SHP77 treated with DMSO at 0.1 percent for 48 hours (cell line): ENCODE data around the gene STXBP6.

ENCODE experiments used
- DNase-seq: peaks from one replicate; lab custom pipeline; 2025; lab: John Stamatoyannopoulos, UW

The STXBP6 gene

DNA sequence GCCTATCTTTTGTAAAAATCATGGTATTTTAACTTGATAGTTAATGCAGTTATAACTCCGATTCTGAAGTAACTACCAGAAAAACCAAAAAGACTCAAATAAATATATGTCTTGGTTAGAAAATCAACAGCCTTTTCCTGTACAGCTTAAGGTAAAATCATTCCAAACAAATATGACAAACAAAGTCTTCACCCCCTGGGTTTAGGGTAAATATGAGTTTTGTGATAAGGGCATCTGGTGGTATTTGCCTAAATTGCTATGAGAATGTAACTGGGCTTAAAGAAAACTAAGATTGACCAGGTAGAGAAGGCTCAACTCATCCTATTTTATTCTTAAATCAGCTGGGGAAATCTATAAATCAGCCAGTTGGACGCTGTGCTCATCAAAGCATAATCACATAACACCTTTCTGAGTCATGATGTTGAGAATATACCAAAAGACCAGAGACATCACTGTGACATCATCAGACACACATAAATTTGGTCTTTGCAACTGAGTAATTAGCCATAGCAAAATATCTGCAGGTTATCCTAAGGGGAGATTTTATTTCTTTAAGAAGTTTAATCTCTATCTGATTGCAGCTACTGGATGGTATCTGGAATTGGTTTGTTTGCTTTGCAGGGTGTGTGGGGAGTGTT lies 133.9 kb downstream of the STXBP6 start:
- DNase-seq, result no peak

DNA sequence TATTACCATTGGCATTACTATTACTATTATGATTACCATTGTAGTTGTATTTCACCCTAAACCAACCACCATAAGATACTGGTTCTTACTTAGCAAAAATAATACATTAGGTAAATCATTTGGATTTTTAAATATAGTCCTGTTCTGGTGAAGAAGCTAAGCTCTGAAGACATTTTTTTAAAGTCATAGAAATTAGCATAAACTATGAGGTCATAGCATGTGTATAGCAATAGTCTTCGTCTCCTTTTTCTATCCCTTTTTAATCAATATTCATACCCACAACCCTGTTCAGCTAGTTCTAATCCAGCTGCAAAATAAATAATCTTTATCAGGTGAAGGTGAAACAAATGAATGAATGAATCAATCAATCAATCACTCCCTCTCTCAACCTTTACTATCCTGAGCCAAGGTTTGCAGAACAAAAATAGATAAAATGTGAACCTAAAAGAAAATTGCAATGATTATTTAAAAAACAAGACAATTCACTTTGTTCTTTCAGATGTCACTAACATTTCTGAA lies 134.5 kb downstream of the STXBP6 start:
- no peak for DNase-seq

DNA sequence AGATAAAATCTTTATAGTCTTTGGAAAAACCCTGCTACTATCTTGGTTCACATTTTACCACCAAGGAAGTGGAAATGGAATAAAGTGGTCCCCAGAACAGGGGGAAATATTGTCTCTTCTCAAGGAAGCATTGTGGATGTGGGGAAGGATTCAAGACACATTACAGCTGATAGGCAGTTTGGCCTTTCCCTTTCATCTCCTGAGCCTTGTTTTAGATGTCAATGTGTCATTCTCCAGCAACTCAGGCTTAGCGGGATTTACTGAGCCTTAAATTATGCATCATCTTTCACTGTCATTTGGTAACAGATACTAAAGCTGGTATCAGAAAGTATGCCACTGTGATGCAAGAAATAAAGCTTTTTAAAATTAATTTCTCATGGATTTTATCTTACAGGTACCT lies 136.2 kb downstream of the STXBP6 start:
- DNase-seq, result no peak

DNA sequence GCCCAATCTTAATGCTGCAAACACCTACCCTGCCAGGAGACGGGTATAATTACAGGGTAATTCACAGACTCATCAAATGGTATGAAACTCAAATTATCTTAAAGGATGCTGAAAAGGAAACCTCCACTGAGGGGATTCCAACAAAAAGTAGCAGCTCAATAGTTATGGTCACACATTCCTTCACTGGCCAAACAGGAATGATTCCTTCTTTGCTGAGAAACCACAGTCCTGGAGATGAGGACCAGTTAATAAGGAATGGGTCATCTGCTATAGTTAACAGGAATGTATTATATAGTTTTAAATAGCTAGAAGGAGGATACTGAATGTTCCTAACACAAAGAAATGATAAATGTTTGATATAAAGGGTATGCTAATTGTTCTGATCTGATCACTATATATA lies 136.9 kb downstream of the STXBP6 start:
- DNase-seq, result no peak

DNA sequence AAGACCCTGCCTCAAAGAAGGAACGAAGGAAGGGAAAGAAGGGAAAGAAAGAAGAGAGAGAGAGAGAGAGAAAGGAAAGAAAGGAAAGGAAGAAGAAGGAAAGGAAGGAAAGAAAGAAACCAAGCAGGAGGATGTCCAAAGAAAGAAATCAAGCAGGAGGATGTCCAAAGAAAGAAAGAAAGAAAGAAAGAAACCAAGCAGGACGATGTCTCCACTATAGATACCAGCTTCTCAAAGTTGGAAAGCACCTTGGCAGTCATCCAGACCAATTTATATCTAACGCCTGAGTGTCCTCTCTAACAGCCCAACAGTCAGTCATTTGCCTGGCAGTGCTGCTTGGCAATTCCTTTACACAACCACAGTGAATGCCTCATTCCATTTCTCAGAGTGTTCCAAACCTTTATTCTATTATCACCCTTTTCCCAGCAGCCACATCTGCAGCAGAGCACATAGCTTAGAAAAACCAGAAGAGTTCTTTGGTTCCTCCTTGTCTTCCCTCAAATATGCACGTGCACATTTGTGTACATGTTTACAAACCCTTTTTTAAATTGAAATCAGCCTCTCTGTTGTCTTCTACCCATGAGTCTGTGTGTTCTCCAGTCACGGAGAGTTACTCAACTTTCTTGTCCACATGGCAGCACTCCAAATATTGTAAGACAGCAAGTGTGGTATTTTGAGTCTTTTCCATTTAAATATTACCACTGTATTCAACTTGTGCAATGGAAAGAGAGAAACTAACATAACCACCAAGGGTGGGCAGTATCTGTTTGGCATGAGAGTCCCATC lies 138.4 kb downstream of the STXBP6 start:
- no peak for DNase-seq

DNA sequence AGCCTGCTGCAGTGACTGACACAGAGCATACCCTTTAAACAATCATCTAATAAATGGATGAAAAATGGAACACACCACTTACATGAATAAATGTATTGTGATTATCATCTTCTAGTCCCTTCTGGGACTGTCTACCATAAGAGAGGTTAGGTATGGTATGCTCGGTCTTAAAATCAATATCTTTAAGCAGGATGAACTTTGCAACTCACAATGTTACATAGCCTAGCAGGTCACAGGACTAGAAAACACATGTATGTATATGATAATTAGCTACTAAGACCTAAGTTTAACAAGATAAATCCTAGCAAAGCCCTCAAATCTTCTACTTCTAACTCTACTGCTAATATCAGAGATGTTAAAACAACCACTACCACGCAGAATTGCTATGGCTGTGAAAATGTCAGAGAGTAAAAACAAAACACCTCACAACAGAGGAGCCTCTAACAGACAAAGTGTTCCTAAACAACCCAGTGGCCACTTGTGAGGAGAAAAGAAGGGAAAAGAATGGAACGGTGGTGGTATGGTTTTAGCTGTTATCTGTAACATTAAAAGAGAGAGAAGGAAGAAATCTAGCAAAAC lies 139.4 kb downstream of the STXBP6 start:
- no peak for DNase-seq

DNA sequence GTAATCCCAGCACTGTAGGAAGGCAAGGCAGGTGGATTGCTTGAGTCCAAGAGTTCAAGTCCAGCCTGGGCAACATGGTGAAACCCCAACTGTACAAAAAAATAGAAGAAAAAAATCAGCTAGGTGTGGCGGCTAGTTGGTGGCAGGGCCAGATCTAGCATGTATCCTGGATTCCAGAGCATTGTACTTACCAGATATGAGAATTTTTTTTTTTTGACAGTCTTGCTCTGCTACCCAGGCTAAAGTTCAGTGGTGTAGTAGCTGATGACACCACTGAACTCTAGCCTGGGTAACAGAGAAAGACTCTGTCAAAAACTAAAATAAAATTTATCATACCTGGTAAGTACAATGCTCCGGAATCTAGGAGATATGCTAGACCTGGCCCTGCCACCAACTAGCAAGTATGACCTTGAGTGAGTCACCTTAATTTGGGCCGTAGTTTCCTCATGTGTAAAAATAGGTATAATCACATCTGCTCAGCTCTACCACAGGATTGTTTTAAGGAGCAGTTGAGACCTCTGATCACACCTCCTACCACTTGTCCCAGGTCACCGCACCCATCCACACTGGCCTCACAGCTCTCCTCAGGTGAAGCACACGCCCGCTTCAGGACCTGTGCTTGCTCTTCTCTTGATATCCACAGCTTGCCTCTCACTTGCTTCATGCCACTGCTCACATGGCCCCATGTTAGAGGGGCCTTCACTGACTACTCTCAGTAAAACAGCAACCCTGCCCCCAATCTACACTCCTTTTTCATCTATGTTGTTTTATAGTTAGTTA lies 140.2 kb downstream of the STXBP6 start:
- DNase-seq, result no peak

DNA sequence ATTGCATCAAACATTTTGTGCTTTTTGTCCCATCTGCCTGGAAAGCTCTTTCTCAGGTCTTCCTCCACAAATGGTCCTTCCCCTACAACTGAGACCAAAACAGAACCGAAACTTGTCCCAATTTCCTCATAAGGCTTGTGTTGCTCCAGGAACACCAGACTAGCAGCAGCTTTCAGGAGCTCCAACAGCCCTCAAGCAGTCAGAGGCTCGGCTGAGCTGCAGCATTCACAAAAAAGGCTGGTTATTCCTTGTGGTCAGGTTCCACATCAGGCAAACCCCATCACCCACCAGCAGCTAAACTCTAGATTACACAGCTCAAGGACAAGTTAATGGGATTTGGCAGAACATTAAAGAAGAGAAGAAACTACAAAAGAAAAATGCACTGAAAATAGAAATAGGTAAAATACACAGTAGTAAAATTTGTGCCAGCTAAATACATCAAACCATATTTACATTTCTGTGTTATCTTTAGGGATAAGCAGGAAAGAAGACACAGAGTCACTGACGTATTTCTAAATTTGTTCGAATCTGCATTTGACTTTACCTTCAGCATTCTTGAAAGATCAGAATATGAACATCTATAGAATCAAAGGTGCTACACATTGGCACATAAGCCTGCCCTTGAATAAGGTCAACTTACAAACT lies 141.2 kb downstream of the STXBP6 start:
- DNase-seq, result no peak

DNA sequence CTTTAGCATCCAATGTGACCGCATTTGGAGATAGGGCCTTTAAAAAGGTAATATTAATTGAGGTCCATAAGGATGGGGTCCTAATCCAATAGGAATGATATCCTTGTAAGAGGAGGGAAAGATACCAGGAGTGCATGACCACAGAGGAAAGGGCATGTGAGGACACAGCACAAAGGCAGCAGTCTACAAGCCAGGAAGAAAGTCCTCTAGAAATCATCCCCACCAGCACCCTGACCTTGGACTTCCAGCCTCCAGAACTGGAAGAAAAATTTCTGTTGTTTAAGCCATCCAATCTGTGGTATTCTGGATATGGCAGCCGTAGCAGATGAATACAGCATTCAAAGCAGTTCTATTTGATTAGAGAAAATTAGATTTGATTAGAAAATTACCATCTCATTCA lies 145.4 kb downstream of the STXBP6 start:
- no peak for DNase-seq

DNA sequence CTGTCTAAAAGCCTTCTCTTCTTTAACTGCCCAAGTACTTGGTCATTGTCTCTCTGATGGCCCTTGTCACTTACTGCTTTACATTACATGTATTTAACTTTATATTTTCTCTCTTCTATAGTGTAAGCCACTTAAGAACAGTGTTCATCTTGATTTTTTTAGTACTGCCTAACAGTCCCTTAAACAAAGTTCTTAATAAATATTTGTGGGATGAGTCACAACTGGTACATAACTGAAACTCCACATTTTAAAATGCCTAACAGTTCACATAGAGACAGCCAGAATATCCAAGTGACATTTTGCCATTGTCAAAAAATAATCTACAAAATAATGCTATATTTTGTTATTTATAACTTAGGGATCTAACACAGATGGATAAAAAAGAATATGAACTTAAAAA lies 146.6 kb downstream of the STXBP6 start:
- no peak for DNase-seq

DNA sequence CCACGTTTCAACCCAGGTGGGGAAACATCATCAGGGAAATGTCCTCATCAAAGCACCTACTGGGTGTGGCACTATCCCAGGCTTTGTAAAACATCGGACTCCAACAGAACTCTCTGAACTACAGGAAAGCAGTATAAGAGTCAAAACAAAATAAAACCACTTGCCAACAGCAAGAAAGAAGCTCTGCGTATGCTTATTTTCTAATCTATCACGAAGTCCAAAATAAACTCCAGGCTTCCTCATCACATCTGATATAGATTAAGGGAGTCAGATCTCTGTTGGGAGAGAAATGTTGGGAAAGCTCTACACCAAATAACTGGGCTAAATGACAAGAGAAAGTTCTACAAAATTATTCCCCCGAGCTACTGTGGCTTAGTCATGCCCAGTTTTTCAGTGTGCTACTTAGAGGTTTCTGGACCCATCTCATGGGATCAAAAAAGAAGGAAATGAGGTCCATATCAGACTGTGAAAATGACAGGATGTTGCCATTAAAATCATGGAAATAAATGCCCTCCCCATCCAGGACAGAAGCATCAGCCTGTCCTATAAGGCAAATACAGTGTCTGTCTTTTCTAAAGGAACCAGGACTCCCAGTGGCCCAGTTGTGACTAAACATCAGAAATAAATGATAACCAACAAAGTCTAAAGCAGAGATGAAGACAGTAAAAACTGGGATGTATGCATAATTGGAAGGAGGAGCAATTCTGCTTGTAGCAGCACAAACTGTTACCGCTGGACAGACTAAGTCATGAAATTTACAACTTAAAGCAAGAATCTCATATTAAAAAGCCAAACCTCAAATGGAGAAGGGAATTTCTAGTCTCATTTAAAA lies 149.5 kb downstream of the STXBP6 start:
- DNase-seq, result no peak

DNA sequence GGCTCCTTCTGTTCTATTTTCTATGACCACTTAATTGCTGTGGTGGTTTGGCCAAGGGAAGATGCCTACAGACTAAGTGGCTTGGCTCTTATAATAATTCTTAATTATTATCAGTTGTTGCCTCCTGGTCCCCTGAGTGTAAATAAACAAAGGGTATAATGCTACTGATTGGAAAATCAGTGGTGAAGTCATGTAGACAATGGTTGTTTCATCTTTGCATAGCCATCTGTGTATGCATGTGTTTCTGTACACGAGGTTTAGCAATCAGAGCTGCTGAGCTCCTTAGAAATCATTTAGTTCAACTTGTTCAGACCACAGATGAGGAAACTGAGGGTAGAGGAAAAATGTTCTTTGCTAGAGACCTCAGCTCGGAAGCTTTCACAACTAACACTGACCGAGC lies 152.2 kb downstream of the STXBP6 start:
- DNase-seq, result no peak

DNA sequence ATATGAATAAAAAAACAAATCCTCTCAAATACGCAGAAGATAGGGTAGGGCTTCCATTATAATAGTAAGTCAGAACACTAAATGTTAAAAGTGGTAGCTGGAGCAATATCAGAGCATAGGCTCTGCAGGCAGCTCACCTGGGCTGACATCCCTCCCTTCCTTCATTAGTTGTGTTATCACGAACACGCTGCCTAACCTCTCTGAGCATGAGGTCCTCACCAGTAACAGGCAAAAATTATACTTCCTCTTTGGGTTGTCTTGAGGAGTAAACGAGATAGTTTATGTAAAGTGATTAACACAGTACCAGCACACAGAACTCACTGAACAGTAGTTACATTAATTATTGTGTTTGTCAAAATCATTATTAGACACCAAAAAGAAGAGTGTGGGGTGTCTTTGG lies 154.3 kb downstream of the STXBP6 start:
- no peak for DNase-seq

DNA sequence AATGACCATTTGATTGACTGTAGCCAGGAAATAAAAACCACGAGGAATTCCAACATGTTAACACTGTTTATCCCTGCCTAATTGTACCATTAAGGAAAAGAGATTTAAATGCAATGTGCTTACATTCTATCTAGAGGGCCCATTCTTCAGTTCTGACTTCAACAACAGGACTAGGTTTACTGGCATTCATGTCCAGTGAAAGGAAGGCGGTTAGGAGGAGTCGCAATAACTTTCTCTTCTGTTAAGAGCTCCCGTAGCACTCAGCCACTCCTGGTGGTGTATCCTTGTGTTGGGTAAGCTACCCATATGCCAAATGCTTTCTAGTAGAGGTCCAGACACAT lies 154.7 kb downstream of the STXBP6 start:
- DNase-seq, result no peak

DNA sequence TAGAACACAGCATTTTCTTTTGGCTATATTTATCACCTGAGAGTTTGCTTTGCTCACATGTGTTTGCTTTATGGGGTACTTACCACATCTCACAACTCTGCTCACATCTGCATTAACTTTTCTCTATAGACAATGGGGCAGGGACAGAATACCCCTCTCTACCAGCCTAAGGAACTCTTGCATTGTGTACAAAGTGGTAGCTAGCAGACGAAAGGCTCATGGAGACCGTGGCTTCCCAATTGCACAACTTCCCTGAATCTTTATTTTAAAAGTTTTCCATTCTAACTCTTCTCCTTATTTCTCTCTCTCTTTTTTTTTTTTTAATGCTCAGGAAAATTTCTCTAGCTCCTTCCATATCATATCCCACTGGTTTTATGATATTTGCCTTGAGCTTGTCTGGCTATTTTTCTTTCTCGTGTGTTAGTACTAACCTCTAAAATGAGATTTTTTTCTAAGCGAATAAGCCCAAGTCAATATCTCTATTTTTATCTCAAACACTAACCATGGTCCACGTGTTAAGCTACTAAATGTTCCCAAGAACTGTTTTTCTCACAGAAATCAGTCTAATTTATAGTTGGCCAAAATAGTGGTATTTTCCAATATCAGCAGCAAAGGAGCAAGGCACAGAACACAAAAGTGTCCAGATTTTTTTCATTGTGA lies 155.2 kb downstream of the STXBP6 start:
- no peak for DNase-seq

DNA sequence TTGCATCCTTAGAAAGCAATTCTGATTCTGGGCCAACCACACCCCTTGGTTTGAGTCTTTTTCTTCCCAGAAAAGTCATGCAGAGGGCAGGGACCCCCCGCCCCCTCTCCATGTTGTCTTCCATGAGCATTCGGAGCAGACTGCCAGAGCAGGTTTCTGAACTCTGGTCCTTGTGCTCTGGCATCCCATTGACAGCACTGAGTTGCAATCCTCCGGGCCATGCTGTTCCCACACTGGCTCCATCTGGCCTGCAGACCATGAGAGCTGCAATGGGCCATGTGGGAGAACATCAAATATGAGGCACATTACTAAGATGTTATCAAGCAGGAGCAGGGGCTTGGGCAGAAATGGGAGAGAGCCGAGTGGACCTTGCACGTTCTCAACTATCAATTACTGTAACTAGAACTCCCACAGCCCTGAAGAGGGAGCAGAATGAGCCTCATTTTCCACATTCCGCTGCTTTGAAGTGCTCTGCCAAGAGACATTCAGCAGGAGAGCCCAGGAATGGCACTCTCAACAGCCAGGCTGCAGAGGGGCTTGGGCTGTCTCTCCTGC lies 157.4 kb downstream of the STXBP6 start:
- no peak for DNase-seq

DNA sequence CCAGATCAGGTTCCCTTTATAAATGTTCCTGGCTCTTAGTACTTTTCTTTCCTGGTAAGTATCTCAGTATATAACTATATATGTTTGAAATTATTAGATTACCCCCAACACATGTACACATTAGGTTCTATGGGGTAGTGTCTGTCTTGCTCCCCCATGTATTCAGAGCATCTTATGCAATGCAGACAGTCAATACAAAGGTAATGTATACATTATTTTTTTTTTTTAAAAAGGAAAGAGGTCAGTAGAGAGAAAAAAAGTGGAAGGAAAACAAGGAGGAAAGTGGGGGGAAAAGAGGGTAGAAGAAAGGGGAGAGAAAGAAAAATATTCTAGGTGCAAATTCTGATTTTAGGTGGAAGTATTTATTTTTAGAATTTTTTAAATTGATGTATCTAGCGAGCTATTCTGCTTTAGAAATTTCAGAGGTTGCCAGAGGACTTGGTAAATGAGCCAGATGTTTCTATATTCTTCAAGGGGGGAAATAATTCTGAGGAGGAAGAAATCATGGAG lies 157.9 kb downstream of the STXBP6 start:
- DNase-seq, result no peak

DNA sequence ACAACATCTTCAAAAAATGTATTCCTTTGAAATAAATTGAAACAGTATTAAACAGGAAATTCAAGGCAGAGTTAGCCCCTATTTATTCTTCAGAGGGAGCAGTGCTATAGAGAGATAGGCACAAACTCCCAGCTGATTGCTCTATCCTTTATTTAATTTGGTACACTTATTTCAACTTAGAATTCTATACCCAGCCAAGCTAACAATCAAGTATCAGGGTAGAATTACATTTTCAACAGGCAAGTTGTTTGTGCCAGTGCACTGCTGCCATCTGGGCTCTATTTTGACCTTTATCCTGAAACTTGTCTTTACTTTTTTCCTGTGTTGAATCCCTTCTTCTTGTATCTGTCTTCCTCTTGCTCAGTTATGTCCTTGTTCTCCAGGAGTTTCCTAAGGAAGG lies 159.2 kb downstream of the STXBP6 start:
- DNase-seq, result no peak

DNA sequence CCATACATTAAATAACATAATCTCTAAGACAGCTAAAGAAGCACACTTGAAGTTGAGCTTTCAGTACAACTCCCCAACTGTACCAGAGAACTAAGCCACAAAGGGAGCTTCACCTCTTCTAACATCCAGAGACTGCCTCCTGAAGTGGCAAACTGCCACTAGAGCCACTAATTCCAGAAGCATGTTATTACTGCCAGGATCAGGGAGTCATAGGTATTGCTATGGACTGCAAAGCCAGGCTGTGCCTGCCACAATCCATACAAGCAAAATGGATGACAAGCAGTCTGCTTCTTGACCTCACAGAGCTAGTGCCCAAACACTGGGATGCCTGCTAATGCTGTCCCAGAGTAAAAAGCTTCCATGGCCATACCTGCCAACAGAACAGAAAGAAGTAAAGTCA lies 160.1 kb downstream of the STXBP6 start:
- no peak for DNase-seq

DNA sequence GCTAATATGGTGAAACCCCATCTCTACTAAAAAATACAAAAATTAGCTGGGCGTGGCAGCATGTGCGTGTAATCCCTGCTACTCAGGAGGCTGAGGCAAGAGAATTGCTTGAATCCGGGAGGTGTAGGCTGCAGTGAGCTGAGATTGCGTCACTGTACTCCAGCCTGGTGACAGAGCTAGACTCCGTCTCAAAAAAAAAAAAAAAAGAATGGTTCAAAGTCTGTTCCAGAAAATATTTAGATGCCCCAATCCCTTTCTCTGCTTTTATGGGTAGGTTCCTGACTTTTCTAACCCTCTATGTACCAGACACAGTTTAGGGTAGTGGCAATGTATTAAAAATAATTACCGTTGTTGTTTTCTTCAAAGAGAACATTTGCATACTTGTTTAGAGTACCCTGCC lies 161.4 kb downstream of the STXBP6 start:
- DNase-seq, result no peak
